ENCODE data around the gene AHCYL2.

AHCYL2 gene

DNA sequence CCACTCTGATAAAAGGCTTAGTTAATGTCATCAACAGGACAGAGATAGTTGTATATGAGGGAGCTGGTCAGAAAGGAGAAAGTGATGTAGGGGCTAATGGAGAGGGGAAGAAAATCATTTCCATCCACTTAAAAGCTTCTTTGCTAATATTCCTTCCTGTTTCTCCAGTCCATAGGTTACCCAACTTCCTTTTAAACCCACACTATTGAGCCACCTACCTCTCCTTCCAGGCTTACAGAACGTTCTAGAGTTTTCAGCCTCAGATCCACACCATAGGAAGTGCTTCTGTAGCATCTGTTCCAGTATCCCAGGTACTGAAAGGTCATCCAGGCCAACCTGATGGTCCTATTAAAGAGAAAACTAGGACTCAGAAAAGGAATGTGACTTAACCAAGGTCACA is 237.6 kb downstream of the AHCYL2 start:
- DNase-seq = no peak

GRCh38 chr7:129464194-129464593 is 239.4 kb downstream of the AHCYL2 start:
- DNase-seq = no peak

- no peak for DNase-seq
These were observed 240.2 kb downstream of the AHCYL2 start for GRCh38 chr7:129465080-129465479.

DNA sequence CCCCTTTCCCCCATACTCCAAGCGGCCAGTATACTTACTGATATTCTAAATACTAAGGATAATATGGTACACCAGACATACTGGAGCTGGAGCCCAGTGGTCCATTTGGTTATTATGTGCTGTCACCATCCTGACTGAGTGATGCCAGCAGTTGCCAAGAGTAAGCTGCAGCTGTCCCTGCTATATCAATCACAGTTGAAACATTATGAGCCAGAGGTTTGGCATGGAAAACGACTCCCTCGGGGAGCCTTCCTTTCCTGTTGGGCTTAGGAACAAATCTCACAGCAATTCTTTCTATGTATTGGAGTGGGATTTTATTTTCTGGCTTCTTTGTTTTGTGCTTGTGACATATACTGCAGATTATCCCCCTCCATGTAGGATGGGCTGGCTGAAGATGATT is 242.0 kb downstream of the AHCYL2 start:
- no peak for DNase-seq

GRCh38 chr7:129468087-129468486 is 243.3 kb downstream of the AHCYL2 start:
- DNase-seq = no peak

DNA sequence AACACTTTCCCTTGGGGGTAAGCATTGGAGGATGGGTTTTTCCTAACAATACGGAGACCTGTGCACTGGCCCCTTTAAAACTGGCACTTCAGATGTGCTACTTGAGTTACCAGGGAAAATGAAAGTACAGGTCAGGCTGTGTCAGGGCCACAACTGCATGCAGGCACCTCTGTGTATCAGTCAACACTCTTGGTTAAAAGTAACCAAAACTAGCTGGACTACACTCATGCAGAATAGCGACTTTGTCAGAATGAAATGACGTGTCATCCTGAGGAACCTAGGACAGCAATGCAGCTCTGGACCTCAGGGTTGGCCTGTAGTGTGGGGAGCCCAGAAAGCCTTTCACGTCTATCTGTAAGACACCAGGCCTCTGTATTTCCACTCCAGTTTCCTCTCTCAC is 243.7 kb downstream of the AHCYL2 start:
- DNase-seq = no peak

- DNase-seq = no peak
These were observed 245.1 kb downstream of the AHCYL2 start for GRCh38 chr7:129469930-129470329.

- DNase-seq = no peak
These were observed 245.6 kb downstream of the AHCYL2 start for GRCh38 chr7:129470411-129470810.

DNA sequence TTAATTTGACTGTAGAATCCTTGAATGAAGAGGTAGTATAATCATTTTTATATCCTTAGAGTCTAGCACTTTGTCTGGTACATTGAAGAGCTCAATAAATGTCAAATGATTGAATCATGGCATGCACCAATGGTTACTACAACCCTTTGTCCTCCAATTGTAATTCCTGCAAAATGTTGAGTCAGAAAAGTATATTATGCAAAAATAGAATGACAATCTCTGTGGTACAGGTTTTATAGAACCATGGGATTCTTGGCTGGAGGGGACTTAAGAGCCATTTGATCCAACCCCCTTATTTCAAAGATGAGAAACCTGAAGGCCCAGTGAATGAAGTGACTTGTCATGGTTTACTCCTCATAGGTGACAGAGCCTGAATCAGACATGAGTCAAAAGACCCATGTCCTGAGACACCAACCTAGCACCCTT is 246.6 kb downstream of the AHCYL2 start:
- no peak for DNase-seq

DNA sequence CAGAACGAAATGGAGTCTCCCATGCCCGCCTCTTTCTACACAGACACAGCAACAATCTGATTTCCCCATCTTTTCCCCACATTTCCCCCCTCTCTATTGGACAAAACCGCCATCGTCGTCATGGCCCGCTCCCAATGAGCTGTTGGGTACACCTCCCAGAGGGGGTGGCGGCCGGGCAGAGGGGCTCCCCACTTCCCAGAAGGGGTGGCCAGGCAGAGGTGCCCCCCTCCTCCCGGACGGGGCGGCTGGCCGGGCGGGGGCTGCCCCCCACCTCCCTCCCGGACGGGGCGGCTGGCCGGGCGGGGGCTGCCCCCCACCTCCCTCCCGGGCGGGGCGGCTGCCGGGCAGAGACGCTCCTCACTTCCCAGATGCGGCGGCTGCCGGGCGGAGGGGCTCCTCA is 251.1 kb downstream of the AHCYL2 start:
- peak; percentile 37 for DNase-seq

- peak; percentile 33 for DNase-seq
These were observed 251.6 kb downstream of the AHCYL2 start for GRCh38 chr7:129476398-129476797.

Data from activated CD8-positive, alpha-beta memory T cell treated with anti-CD3 and anti-CD28 coated beads for 24 hours (primary cell).